ENCODE results near the gene FAM222A.

The FAM222A gene

GRCh38 chr12:109731806-109732205 lies 18.2 kb downstream of the FAM222A start:
- H3K4me3 ChIP-seq (ENCODE audit: control insufficient read depth, low read depth, low read length) = no peak overlapping the region
- DNase-seq (ENCODE audit: low read depth) = no peak
- TF ChIP-seq CTCF (IDR thresholded peaks at IDR 0.05; ENCODE audit: control insufficient read depth, insufficient read depth, low read depth, low read length, missing control alignments) = no peak

GRCh38 chr12:109732321-109733305 lies 19.0 kb downstream of the FAM222A start:
- DNase-seq (ENCODE audit: low read depth) = no peak
- H3K4me3 ChIP-seq (ENCODE audit: control insufficient read depth, low read depth, low read length) = no peak overlapping the region
- no peak for TF ChIP-seq CTCF (IDR thresholded peaks at IDR 0.05; ENCODE audit: control insufficient read depth, insufficient read depth, low read depth, low read length, missing control alignments)

GRCh38 chr12:109734219-109735000 lies 20.8 kb downstream of the FAM222A start:
- no peak overlapping the region for H3K4me3 ChIP-seq (ENCODE audit: control insufficient read depth, low read depth, low read length)
- DNase-seq (ENCODE audit: low read depth) = no peak
- no peak for TF ChIP-seq CTCF (IDR thresholded peaks at IDR 0.05; ENCODE audit: control insufficient read depth, insufficient read depth, low read depth, low read length, missing control alignments)

- no peak overlapping the region for H3K4me3 ChIP-seq (ENCODE audit: control insufficient read depth, low read depth, low read length)
- TF ChIP-seq CTCF (IDR thresholded peaks at IDR 0.05; ENCODE audit: control insufficient read depth, insufficient read depth, low read depth, low read length, missing control alignments) = no peak
- DNase-seq (ENCODE audit: low read depth) = no peak
Observed at GRCh38 chr12:109735051-109735521, 21.5 kb downstream of the FAM222A start.

- no peak for DNase-seq (ENCODE audit: low read depth)
- TF ChIP-seq CTCF (IDR thresholded peaks at IDR 0.05; ENCODE audit: control insufficient read depth, insufficient read depth, low read depth, low read length, missing control alignments) = no peak
- H3K4me3 ChIP-seq (ENCODE audit: control insufficient read depth, low read depth, low read length) = no peak overlapping the region
Observed at GRCh38 chr12:109735825-109736551, 22.4 kb downstream of the FAM222A start.

GRCh38 chr12:109736552-109737108 lies 23.0 kb downstream of the FAM222A start:
- TF ChIP-seq CTCF (IDR thresholded peaks at IDR 0.05; ENCODE audit: control insufficient read depth, insufficient read depth, low read depth, low read length, missing control alignments) = no peak
- DNase-seq (ENCODE audit: low read depth) = no peak
- H3K4me3 ChIP-seq (ENCODE audit: control insufficient read depth, low read depth, low read length) = no peak overlapping the region
